Bronchial epithelial cell (primary cell): ENCODE data around the gene OR52I1. TPM values are rescaled to one million over a fixed set of nuclear protein-coding genes. Genes with fewer than 3 reads are reported as not detected.

ENCODE experiments used
- DNase-seq: peaks from one replicate; pipeline ENCODE4 v3.0.0-alpha.2; 2010; ENCODE audit warnings: low read depth
- FAIRE-seq: peaks from 2 replicates; lab custom pipeline; 2011; peaks lifted over from hg19 to GRCh38; lab: Jason Lieb, UNC
- H3K27me3 ChIP-seq: 2 replicates; pipeline ENCODE4 v1.5.1; 2011; ENCODE audit warnings: low read length; ENCODE audit not compliant: control insufficient read depth, insufficient read depth
- H3K36me3 ChIP-seq: 2 replicates; pipeline ENCODE4 v1.5.1; 2011; ENCODE audit warnings: low read length; ENCODE audit not compliant: control insufficient read depth, insufficient read depth
- H3K4me3 ChIP-seq: 2 replicates; pipeline ENCODE4 v1.5.1; 2011; ENCODE audit warnings: mild to moderate bottlenecking, low read depth, low read length, control low read depth
- total RNA-seq: library from RNA; depleted of rRNA; stranded (reverse); fragments of >200 nt; gene quantifications from 2 replicates; pipeline ENCODE4 v1.2.1, GENCODE V29; 2014
- TF ChIP-seq, protein P1 (sequence below): IDR thresholded peaks from 2 replicates; pipeline ENCODE4 v1.5.1; 2011; ENCODE audit warnings: mild to moderate bottlenecking, moderate library complexity, low read length, control low read depth, inconsistent platforms; ENCODE audit not compliant: insufficient read depth, severe bottlenecking

OR52I1 gene, protein sequence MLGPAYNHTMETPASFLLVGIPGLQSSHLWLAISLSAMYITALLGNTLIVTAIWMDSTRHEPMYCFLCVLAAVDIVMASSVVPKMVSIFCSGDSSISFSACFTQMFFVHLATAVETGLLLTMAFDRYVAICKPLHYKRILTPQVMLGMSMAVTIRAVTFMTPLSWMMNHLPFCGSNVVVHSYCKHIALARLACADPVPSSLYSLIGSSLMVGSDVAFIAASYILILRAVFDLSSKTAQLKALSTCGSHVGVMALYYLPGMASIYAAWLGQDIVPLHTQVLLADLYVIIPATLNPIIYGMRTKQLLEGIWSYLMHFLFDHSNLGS
- total RNA-seq: not detected in 2 replicates

DNA sequence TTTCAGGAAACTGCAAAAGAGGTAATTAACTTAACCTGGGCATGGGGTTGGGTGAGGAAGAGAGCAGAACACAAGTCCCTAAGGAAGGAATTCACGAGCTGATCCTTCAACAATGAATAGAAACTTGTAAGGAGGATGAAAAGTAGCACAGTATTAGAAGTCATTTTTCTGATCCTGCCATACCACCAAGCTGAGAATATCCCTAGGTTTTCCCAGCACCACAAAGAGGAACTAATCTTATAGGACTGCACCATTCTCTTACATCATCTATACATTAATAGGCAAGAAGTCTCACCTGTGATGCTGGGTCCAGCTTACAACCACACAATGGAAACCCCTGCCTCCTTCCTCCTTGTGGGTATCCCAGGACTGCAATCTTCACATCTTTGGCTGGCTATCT is at the start of gene OR52I1:
TSS of gene OR52I1 (plus strand) at position 301 of the 400 bp plus-strand sequence. CDS start at position 301, 0 bp downstream.
- no peak for DNase-seq
- no peaks in the 10 kb centered on the region for H3K27me3 ChIP-seq
- H3K4me3 ChIP-seq: no peak within 1 kb of the TSS
- no peak for FAIRE-seq
- no peaks in the 10 kb centered on the region for H3K36me3 ChIP-seq
- TF ChIP-seq, protein P1, sequence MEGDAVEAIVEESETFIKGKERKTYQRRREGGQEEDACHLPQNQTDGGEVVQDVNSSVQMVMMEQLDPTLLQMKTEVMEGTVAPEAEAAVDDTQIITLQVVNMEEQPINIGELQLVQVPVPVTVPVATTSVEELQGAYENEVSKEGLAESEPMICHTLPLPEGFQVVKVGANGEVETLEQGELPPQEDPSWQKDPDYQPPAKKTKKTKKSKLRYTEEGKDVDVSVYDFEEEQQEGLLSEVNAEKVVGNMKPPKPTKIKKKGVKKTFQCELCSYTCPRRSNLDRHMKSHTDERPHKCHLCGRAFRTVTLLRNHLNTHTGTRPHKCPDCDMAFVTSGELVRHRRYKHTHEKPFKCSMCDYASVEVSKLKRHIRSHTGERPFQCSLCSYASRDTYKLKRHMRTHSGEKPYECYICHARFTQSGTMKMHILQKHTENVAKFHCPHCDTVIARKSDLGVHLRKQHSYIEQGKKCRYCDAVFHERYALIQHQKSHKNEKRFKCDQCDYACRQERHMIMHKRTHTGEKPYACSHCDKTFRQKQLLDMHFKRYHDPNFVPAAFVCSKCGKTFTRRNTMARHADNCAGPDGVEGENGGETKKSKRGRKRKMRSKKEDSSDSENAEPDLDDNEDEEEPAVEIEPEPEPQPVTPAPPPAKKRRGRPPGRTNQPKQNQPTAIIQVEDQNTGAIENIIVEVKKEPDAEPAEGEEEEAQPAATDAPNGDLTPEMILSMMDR: no peak

- DNase-seq: no peak
- no peak for FAIRE-seq
- TF ChIP-seq, protein P1: no peak
- no peaks in the 10 kb centered on the region for H3K27me3 ChIP-seq
- H3K36me3 ChIP-seq: no peaks in the 10 kb centered on the region
- no peak within 1 kb of the TSS for H3K4me3 ChIP-seq
Measured at GRCh38 chr11:4544891-4545290, 48.9 kb upstream of the OR52I1 start, which contains the start of gene OR52M1. OR52M1 (plus strand) TSS chr11:4545191; CDS start chr11:4545191, 0 bp downstream.

DNA sequence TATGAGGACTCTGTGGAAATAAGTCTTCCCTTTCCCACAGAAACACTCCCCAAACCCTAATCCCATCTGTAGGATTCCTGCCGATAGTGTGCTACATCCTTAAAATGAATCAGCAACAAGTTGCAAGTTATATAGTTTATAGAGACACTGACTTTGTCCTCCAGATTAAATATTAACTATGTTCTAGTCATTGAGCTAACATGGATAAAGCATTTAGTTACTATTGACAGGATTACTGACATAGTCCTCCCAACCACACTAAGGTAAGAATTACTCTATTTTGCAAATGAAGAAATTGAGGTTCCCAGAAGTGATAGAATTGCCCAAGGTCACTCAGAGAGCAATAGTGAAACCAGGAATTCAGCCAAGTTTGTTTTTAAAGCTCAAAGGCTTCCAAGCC is 47.0 kb upstream of the OR52I1 start:
- Histone ChIP-seq H3K27me3 (no peaks in the 10 kb centered on the region), H3K4me3 (no peak overlapping the region), H3K36me3 (no peaks in the 10 kb centered on the region)
- DNase-seq: no peak
- no peak for FAIRE-seq
- TF ChIP-seq, protein P1: no peak

- TF ChIP-seq, protein P1: no peak
Measured at GRCh38 chr11:4547416-4547815, 46.4 kb upstream of the OR52I1 start.

GRCh38 chr11:4551346-4551979 is 42.4 kb upstream of the OR52I1 start:
- DNase-seq (peak; percentile 15), FAIRE-seq (no peak)
- TF ChIP-seq, protein P1: peak; percentile 47
- Histone ChIP-seq H3K27me3 (no peaks in the 10 kb centered on the region), H3K4me3 (no peak overlapping the region), H3K36me3 (no peaks in the 10 kb centered on the region)

More at GRCh38 chr11:4547416-4547815, 46.4 kb upstream of the OR52I1 start:
- no peak for DNase-seq
- H3K36me3 ChIP-seq: no peaks in the 10 kb centered on the region
- H3K4me3 ChIP-seq: no peak overlapping the region
- FAIRE-seq: no peak
- no peaks in the 10 kb centered on the region for H3K27me3 ChIP-seq
